HepG2 (cell line): ENCODE data around the gene SLC22A31. TPM values are rescaled to one million over a fixed set of nuclear protein-coding genes. Genes with fewer than 3 reads are reported as not detected.
A peak's percentile ranks its signal among the peaks of the same experiment; 100 is the strongest.

Experiments used
- AKAP8 ChIP-seq: sonication (generic); formaldehyde crosslinking; IDR thresholded peaks from 2 replicates; pipeline ENCODE4 v1.5.1; 2020; ENCODE audit warnings: mild to moderate bottlenecking, missing genetic modification reagents
- ATF2 ChIP-seq: sonication (generic); formaldehyde crosslinking; IDR thresholded peaks from 2 replicates; pipeline ENCODE4 v1.4.0; 2020; ENCODE audit warnings: missing genetic modification reagents
- BRD4 ChIP-seq: sonication (generic); formaldehyde crosslinking; IDR thresholded peaks from 2 replicates; pipeline ENCODE4 v1.4.0; 2020; ENCODE audit warnings: missing genetic modification reagents
- ISX ChIP-seq: sonication (generic); formaldehyde crosslinking; conservative IDR thresholded peaks from 2 replicates; pipeline ENCODE4 v1.5.0; 2020; ENCODE audit warnings: missing genetic modification reagents
- MED1 ChIP-seq: sonication (generic); formaldehyde crosslinking; IDR thresholded peaks from 2 replicates; pipeline ENCODE4 v1.4.0; 2020; ENCODE audit warnings: missing genetic modification reagents
- PATZ1 ChIP-seq: sonication (generic); formaldehyde crosslinking; IDR thresholded peaks from 2 replicates; pipeline ENCODE4 v1.4.0; 2020; ENCODE audit warnings: missing genetic modification reagents
- PREB ChIP-seq: sonication (generic); formaldehyde crosslinking; IDR thresholded peaks from 2 replicates; pipeline ENCODE4 v1.4.0; 2020; ENCODE audit warnings: missing genetic modification reagents
- RBAK ChIP-seq: sonication (generic); formaldehyde crosslinking; IDR thresholded peaks from 2 replicates; pipeline ENCODE4 v1.5.1; 2020; ENCODE audit warnings: mild to moderate bottlenecking, missing genetic modification reagents
- SAP130 ChIP-seq: IDR thresholded peaks from 2 replicates; pipeline ENCODE4 v1.6.1; 2016; ENCODE audit warnings: low read depth
- SMARCC2 ChIP-seq: fragments of 450-650 bp; IDR thresholded peaks from 2 replicates; pipeline ENCODE4 v1.6.1; 2017; ENCODE audit warnings: antibody characterized with exemption, mild to moderate bottlenecking
- SMYD3 ChIP-seq: sonication (generic); formaldehyde crosslinking; IDR thresholded peaks from 2 replicates; pipeline ENCODE4 v1.8.1; 2023; ENCODE audit warnings: mild to moderate bottlenecking, missing genetic modification reagents
- SP4 ChIP-seq: sonication (generic); formaldehyde crosslinking; IDR thresholded peaks from 2 replicates; pipeline ENCODE4 v1.8.1; 2023; ENCODE audit warnings: mild to moderate bottlenecking, missing genetic modification reagents
- TRIM24 ChIP-seq: sonication (generic); formaldehyde crosslinking; IDR thresholded peaks from 2 replicates; pipeline ENCODE4 v1.8.0; 2022; ENCODE audit warnings: mild to moderate bottlenecking, missing genetic modification reagents
- XRCC5 ChIP-seq: fragments of 200-400 bp; formaldehyde crosslinking; optimal IDR thresholded peaks from 2 replicates; pipeline ENCODE3; 2017; ENCODE audit warnings: mild to moderate bottlenecking, low read length
- YY1 ChIP-seq: IDR thresholded peaks from 2 replicates; pipeline ENCODE4 v1.6.1; 2011; ENCODE audit warnings: low read length, low read depth, moderate library complexity, mild to moderate bottlenecking; ENCODE audit not compliant: insufficient read depth, insufficient replicate concordance
- ZNF12 ChIP-seq: sonication (generic); formaldehyde crosslinking; IDR thresholded peaks from 2 replicates; pipeline ENCODE4 v1.5.0; 2020; ENCODE audit warnings: missing genetic modification reagents
- ZNF224 ChIP-seq: sonication (generic); formaldehyde crosslinking; IDR thresholded peaks from 2 replicates; pipeline ENCODE4 v1.5.0; 2020; ENCODE audit warnings: mild to moderate bottlenecking, missing genetic modification reagents
- ZNF616 ChIP-seq: sonication (generic); formaldehyde crosslinking; IDR thresholded peaks from 2 replicates; pipeline ENCODE4 v1.5.0; 2020; ENCODE audit warnings: low read depth, mild to moderate bottlenecking, missing genetic modification reagents
- ZNF687 ChIP-seq: sonication (generic); formaldehyde crosslinking; IDR thresholded peaks from 2 replicates; pipeline ENCODE4 v1.5.1; 2020; ENCODE audit warnings: mild to moderate bottlenecking, missing genetic modification reagents, moderate library complexity
- ZNF7 ChIP-seq: IDR thresholded peaks from 2 replicates; pipeline ENCODE4 v1.6.1; 2016; ENCODE audit warnings: missing biosample characterization, missing genetic modification reagents
- polyA plus RNA-seq, 8 experiments: library from polyadenylated mRNA; depleted of rRNA in 3 of 8; stranded (reverse) in 7 of 8; unstranded in 1 of 8; fragments of >200 nt; fragmentation: Illumina TruSeq in 4 of 8; extraction: Trizol in 4 of 8; gene quantifications; 2 replicates each; pipeline versions ENCODE4 v1.2.1 to v1.2.3, GENCODE V29; 2011 to 2016; ENCODE audit warnings: low read depth in 4 of 8, missing spikeins in 1 of 8, mixed read lengths in 1 of 8; ENCODE audit not compliant: insufficient read depth in 1 of 8
- total RNA-seq, 5 experiments: library from RNA; depleted of rRNA; stranded (reverse); fragments of >200 nt; fragmentation: Illumina TruSeq; extraction: Trizol; gene quantifications; 2 replicates each; pipeline ENCODE4 v1.2.3, GENCODE V29; 2016; ENCODE audit warnings: low read depth in 1 of 5

SLC22A31 gene
- total and polyA plus RNA-seq, 2 of the 13 experiments (the other 11 are each of a cell fraction or from before 2014, with no cell fraction given): 67.3 to 83.3 TPM

- no peak for TF ChIP-seq SMARCC2
- TF ChIP-seq BRD4 (CRISPR knock-in tag): peak; percentile 89
- TF ChIP-seq ZNF616 (CRISPR knock-in tag): no peak; the same call in 1 of the 2 replicates
- TF ChIP-seq ZNF687 (CRISPR knock-in tag): peak; percentile 93
- TF ChIP-seq PREB (CRISPR knock-in tag): no peak; the same call in 1 of the 2 replicates
- TF ChIP-seq TRIM24: no peak
- TF ChIP-seq SMYD3 (CRISPR knock-in tag): no peak; the same call in 1 of the 2 replicates
- TF ChIP-seq ZNF224: peak; percentile 68; the same call in 1 of the 2 replicates
- no peak for TF ChIP-seq ZNF7
- no peak for TF ChIP-seq SP4 (CRISPR knock-in tag)
- TF ChIP-seq RBAK (CRISPR knock-in tag): no peak
- TF ChIP-seq SAP130: peak; percentile 97
- TF ChIP-seq MED1: peak; percentile 86
- peak; percentile 84 for TF ChIP-seq ISX
- TF ChIP-seq YY1: no peak
- TF ChIP-seq XRCC5: peak; percentile 22
- TF ChIP-seq ZNF12: peak; percentile 75; the same call in 1 of the 2 replicates
- TF ChIP-seq AKAP8 (CRISPR knock-in tag): peak; percentile 89; the same call in 1 of the 2 replicates
- peak; percentile 80; the same call in 1 of the 2 replicates for TF ChIP-seq ATF2 (CRISPR knock-in tag)
- TF ChIP-seq PATZ1 (CRISPR knock-in tag): peak; percentile 82
These were observed 41.1 kb upstream of the SLC22A31 start (continued) for GRCh38 chr16:89241187-89242007.
